ENCODE data around the gene ANO7. TPM values are rescaled to one million over a fixed set of nuclear protein-coding genes. Genes with fewer than 3 reads are reported as not detected.
A peak's percentile ranks its signal among the peaks of the same experiment; 100 is the strongest.

Gene ANO7
- total RNA-seq, 1 donor from 2014 or later: 3.4 TPM

GRCh38 chr2:241155936-241156335 lies 32.5 kb upstream of the ANO7 start:
- intact Hi-C loops (cut with DNase I): loop anchor here (5.0 kb wide), 1 partner anchor 61 kb away; no protein-coding TSS in a partner anchor
- DNase-seq (ENCODE audit: low spot score): no peak

- intact Hi-C loops (cut with DNase I): loop anchor here (5.0 kb wide), 1 partner anchor 60 kb away; no protein-coding TSS in a partner anchor
These were observed 31.5 kb upstream of the ANO7 start for GRCh38 chr2:241156971-241157441.

GRCh38 chr2:241157841-241158545 lies 30.5 kb upstream of the ANO7 start:
- intact Hi-C loops (cut with DNase I): loop anchor here (5.0 kb wide), 1 partner anchor 59 kb away; no protein-coding TSS in a partner anchor

More at GRCh38 chr2:241156971-241157441, 31.5 kb upstream of the ANO7 start:
- DNase-seq (ENCODE audit: low spot score): no peak

GRCh38 chr2:241158546-241158900 lies 30.0 kb upstream of the ANO7 start:
- intact Hi-C loops (cut with DNase I): loop anchor here (5.0 kb wide), 1 partner anchor 59 kb away; no protein-coding TSS in a partner anchor

More at GRCh38 chr2:241157841-241158545, 30.5 kb upstream of the ANO7 start:
- no peak for DNase-seq (ENCODE audit: low spot score)

GRCh38 chr2:241159116-241159515 lies 29.4 kb upstream of the ANO7 start:
- no peak for DNase-seq (ENCODE audit: low spot score)
- intact Hi-C loops (cut with DNase I): loop anchor here (5.0 kb wide), 1 partner anchor 58 kb away; no protein-coding TSS in a partner anchor

More at GRCh38 chr2:241158546-241158900, 30.0 kb upstream of the ANO7 start:
- DNase-seq (ENCODE audit: low spot score): no peak

- intact Hi-C loops (cut with DNase I): no loop called here
These were observed 28.2 kb upstream of the ANO7 start for GRCh38 chr2:241160318-241160717.

GRCh38 chr2:241161646-241162281 lies 26.7 kb upstream of the ANO7 start:
- intact Hi-C loops (cut with DNase I): no loop called here
- peak; percentile 88 for DNase-seq (ENCODE audit: low spot score)

More at GRCh38 chr2:241160318-241160717, 28.2 kb upstream of the ANO7 start:
- no peak for DNase-seq (ENCODE audit: low spot score)

- no peak for DNase-seq (ENCODE audit: low spot score)
- intact Hi-C loops (cut with DNase I): no loop called here
These were observed 24.8 kb upstream of the ANO7 start for GRCh38 chr2:241163601-241164118.

- no peak for DNase-seq (ENCODE audit: low spot score)
- intact Hi-C loops (cut with DNase I): no loop called here
These were observed 20.1 kb upstream of the ANO7 start for GRCh38 chr2:241168366-241168765.

GRCh38 chr2:241173557-241173956 lies 14.9 kb upstream of the ANO7 start:
- intact Hi-C loops (cut with DNase I): no loop called here
- DNase-seq (ENCODE audit: low spot score): no peak

- no peak for DNase-seq (ENCODE audit: low spot score)
- intact Hi-C loops (cut with DNase I): no loop called here
These were observed 10.7 kb upstream of the ANO7 start for GRCh38 chr2:241177526-241178334.

- DNase-seq (ENCODE audit: low spot score): no peak
- intact Hi-C loops (cut with DNase I): no loop called here
These were observed 9.5 kb upstream of the ANO7 start for GRCh38 chr2:241178961-241179360.

GRCh38 chr2:241179899-241180298 lies 8.6 kb upstream of the ANO7 start:
- DNase-seq (ENCODE audit: low spot score): no peak
- intact Hi-C loops (cut with DNase I): no loop called here

GRCh38 chr2:241180495-241180894 lies 8.0 kb upstream of the ANO7 start:
- intact Hi-C loops (cut with DNase I): no loop called here
- DNase-seq (ENCODE audit: low spot score): no peak

- intact Hi-C loops (cut with DNase I): no loop called here
- no peak for DNase-seq (ENCODE audit: low spot score)
These were observed 6.4 kb upstream of the ANO7 start for GRCh38 chr2:241182126-241182525.

- intact Hi-C loops (cut with DNase I): no loop called here
- DNase-seq (ENCODE audit: low spot score): no peak
These were observed 5.8 kb upstream of the ANO7 start for GRCh38 chr2:241182531-241183133.

GRCh38 chr2:241183221-241183620 lies 5.3 kb upstream of the ANO7 start:
- no peak for DNase-seq (ENCODE audit: low spot score)
- intact Hi-C loops (cut with DNase I): no loop called here

GRCh38 chr2:241184901-241185300 lies 3.6 kb upstream of the ANO7 start:
- DNase-seq (ENCODE audit: low spot score): no peak
- intact Hi-C loops (cut with DNase I): no loop called here

GRCh38 chr2:241185961-241186360 lies 2.5 kb upstream of the ANO7 start:
- intact Hi-C loops (cut with DNase I): no loop called here
- DNase-seq (ENCODE audit: low spot score): no peak

Measured in cardiac septum (tissue), 1 donor.